ENCODE measurements around the gene FBN3. TPM values are rescaled to one million over a fixed set of nuclear protein-coding genes. Genes with fewer than 3 reads are reported as not detected.

Gene FBN3
- total and polyA plus RNA-seq, 4 donors, result 7.5 to 31.7 (median 14.5) TPM

GRCh38 chr19:8017808-8018207 is 131.6 kb downstream of the FBN3 start:
- Histone ChIP-seq H3K36me3 (ENCODE audit: control insufficient read depth, insufficient read depth, low read length) (no peaks in the 10 kb centered on the region), H3K9me3 (ENCODE audit: control insufficient read depth, insufficient read depth, low read length) (no peaks in the 10 kb centered on the region), H3K27ac (ENCODE audit: low read depth, low read length) (no peak overlapping the region), H3K4me1 (ENCODE audit: control insufficient read depth, insufficient read depth, low read length) (no peaks in the 10 kb centered on the region), H3K27me3 (ENCODE audit: control insufficient read depth, insufficient read depth, low read length) (no peaks in the 10 kb centered on the region), H3K4me3 (ENCODE audit: low read depth, low read length) (no peak overlapping the region)
- 83% methylated on average over 14 of the region's 14 CpGs for WGBS (ENCODE audit: insufficient coverage)
- no peak for DNase-seq (ENCODE audit: low read depth in 4 of 6, low spot score in 6 of 6)

Other genes starting within 250 kb of the FBN3 start
- gene MAP2K7, start 245.7 kb downstream of the FBN3 start, total RNA-seq, result 10 to 100 TPM in 1 of 2 donors, 1 to 10 TPM in 1; 8.1 to 12.7 TPM
- 10 to 100 TPM; 30.6 to 36.8 TPM for gene MAP2K7, start 245.7 kb downstream of the FBN3 start, polyA plus RNA-seq (ENCODE audit: insufficient read length in 2 of 2)
- 1 to 10 TPM in 1 of 2 donors, under 1 TPM in 1; 0.59 to 1.5 TPM for gene TGFBR3L, start 234.8 kb downstream of the FBN3 start, total RNA-seq
- 1 to 10 TPM; 4.3 to 6.1 TPM for gene TGFBR3L, start 234.8 kb downstream of the FBN3 start, polyA plus RNA-seq (ENCODE audit: insufficient read length in 2 of 2)
- 10 to 100 TPM in 1 of 2 donors, 1 to 10 TPM in 1; 5.7 to 11.0 TPM for gene SNAPC2, start 229.3 kb downstream of the FBN3 start, total RNA-seq
- 10 to 100 TPM; 21.3 to 27.1 TPM for gene SNAPC2, start 229.3 kb downstream of the FBN3 start, polyA plus RNA-seq (ENCODE audit: insufficient read length in 2 of 2)
- 10 to 100 TPM in 1 of 2 donors, 1 to 10 TPM in 1; 4.3 to 14.7 TPM for gene CTXN1, start 223.5 kb downstream of the FBN3 start, total RNA-seq
- 100 to 1,000 TPM; 161 to 182 TPM for gene CTXN1, start 223.5 kb downstream of the FBN3 start, polyA plus RNA-seq (ENCODE audit: insufficient read length in 2 of 2)
- gene TIMM44, start 205.9 kb downstream of the FBN3 start, total RNA-seq, result 10 to 100 TPM; 25.5 to 47.0 TPM
- gene TIMM44, start 205.9 kb downstream of the FBN3 start, polyA plus RNA-seq (ENCODE audit: insufficient read length in 2 of 2), result 10 to 100 TPM; 65.4 to 74.8 TPM
- 10 to 100 TPM; 27.2 to 51.0 TPM for gene ELAVL1, start 144.0 kb downstream of the FBN3 start, total RNA-seq
- 10 to 100 TPM; 58.6 to 62.9 TPM for gene ELAVL1, start 144.0 kb downstream of the FBN3 start, polyA plus RNA-seq (ENCODE audit: insufficient read length in 2 of 2)
- gene CCL25, start 96.8 kb downstream of the FBN3 start, total RNA-seq, result not detected
- under 1 TPM; 0.50 to 0.73 TPM for gene CCL25, start 96.8 kb downstream of the FBN3 start, polyA plus RNA-seq (ENCODE audit: insufficient read length in 2 of 2)
- 10 to 100 TPM; 40.8 to 46.1 TPM for gene CERS4, start 59.8 kb upstream of the FBN3 start, total RNA-seq
- gene CERS4, start 59.8 kb upstream of the FBN3 start, polyA plus RNA-seq (ENCODE audit: insufficient read length in 2 of 2), result 10 to 100 TPM; 50.6 to 62.2 TPM
- gene CD320, start 158.8 kb upstream of the FBN3 start, total RNA-seq, result 10 to 100 TPM; 15.5 to 33.1 TPM
- gene CD320, start 158.8 kb upstream of the FBN3 start, polyA plus RNA-seq (ENCODE audit: insufficient read length in 2 of 2), result 10 to 100 TPM; 68.0 to 69.4 TPM
- gene NDUFA7, start 171.8 kb upstream of the FBN3 start, total RNA-seq, result 10 to 100 TPM; 22.3 to 92.6 TPM
- 10 to 100 TPM; 56.8 to 59.7 TPM for gene NDUFA7, start 171.8 kb upstream of the FBN3 start, polyA plus RNA-seq (ENCODE audit: insufficient read length in 2 of 2)
- 100 to 1,000 TPM; 247 to 923 TPM for gene RPS28, start 171.9 kb upstream of the FBN3 start, total RNA-seq
- 100 to 1,000 TPM; 344 to 361 TPM for gene RPS28, start 171.9 kb upstream of the FBN3 start, polyA plus RNA-seq (ENCODE audit: insufficient read length in 2 of 2)
- gene KANK3, start 193.7 kb upstream of the FBN3 start, total RNA-seq, result 10 to 100 TPM in 1 of 2 donors, 1 to 10 TPM in 1; 4.3 to 13.7 TPM
- gene KANK3, start 193.7 kb upstream of the FBN3 start, polyA plus RNA-seq (ENCODE audit: insufficient read length in 2 of 2), result 10 to 100 TPM; 11.7 to 14.4 TPM
- gene ANGPTL4, start 214.6 kb upstream of the FBN3 start, total RNA-seq, result 1 to 10 TPM; 2.1 to 3.6 TPM
- 10 to 100 TPM in 1 of 2 donors, 1 to 10 TPM in 1; 8.9 to 11.8 TPM for gene ANGPTL4, start 214.6 kb upstream of the FBN3 start, polyA plus RNA-seq (ENCODE audit: insufficient read length in 2 of 2)
- 100 to 1,000 TPM in 1 of 2 donors, 10 to 100 TPM in 1; 34.1 to 172 TPM for gene RAB11B, start 240.8 kb upstream of the FBN3 start, total RNA-seq
- gene RAB11B, start 240.8 kb upstream of the FBN3 start, polyA plus RNA-seq (ENCODE audit: insufficient read length in 2 of 2), result 100 to 1,000 TPM; 307 to 318 TPM